A673 (cell line): Measurements from ENCODE around the gene RIC1. TPM values are rescaled to one million over a fixed set of nuclear protein-coding genes. Genes with fewer than 3 reads are reported as not detected.

Experiments
- BruUV-seq: library from RNA; stranded (reverse); fragments of 400-500 nt; replicated peaks from 2 replicates; lab custom pipeline; 2021; lab: Mats Ljungman, UMichigan
- CTCF ChIA-PET: fragments of 300-600 bp; sonication (Branson Sonifier 250); formaldehyde crosslinking; loops from one replicate; lab custom pipeline; 2022; ENCODE audit warnings: antibody characterized with exemption; lab: Charles Lee
- POLR2A ChIA-PET: fragments of 300-600 bp; sonication (Branson Sonifier 250); formaldehyde crosslinking; loops from one replicate; lab custom pipeline; 2022; ENCODE audit warnings: antibody characterized with exemption; ENCODE audit not compliant: low non-redundant PET; lab: Charles Lee
- DNase-seq: peaks from one replicate; pipeline ENCODE4 v3.0.0-alpha.2; 2015; ENCODE audit warnings: low spot score
- H3K27ac ChIP-seq: fragments of 200-600 bp; sonication (generic); 2 replicates; pipeline ENCODE4 v1.5.1; 2016; ENCODE audit warnings: mixed run types, low read depth, mild to moderate bottlenecking, mixed read lengths, antibody characterized with exemption, low read length; ENCODE audit not compliant: poor library complexity, severe bottlenecking
- H3K27me3 ChIP-seq: fragments of 200-600 bp; sonication (generic); replicated peaks from 2 replicates; pipeline ENCODE4 v1.6.1; 2017; ENCODE audit warnings: mixed run types, low read depth, mild to moderate bottlenecking, mixed read lengths, antibody characterized with exemption, low read length; ENCODE audit not compliant: insufficient read depth, poor library complexity
- H3K36me3 ChIP-seq: fragments of 200-600 bp; sonication (generic); 2 replicates; pipeline ENCODE4 v1.6.1; 2016; ENCODE audit warnings: mixed run types, mild to moderate bottlenecking, mixed read lengths, antibody characterized with exemption, low read length; ENCODE audit not compliant: insufficient read depth, poor library complexity, severe bottlenecking
- H3K4me1 ChIP-seq: fragments of 200-600 bp; sonication (generic); 2 replicates; pipeline ENCODE4 v1.6.1; 2017; ENCODE audit warnings: mixed run types, mild to moderate bottlenecking, mixed read lengths, antibody characterized with exemption, low read length; ENCODE audit not compliant: insufficient read depth, poor library complexity, severe bottlenecking
- H3K4me3 ChIP-seq: fragments of 200-600 bp; sonication (generic); 2 replicates; pipeline ENCODE4 v1.5.1; 2016; ENCODE audit warnings: low read depth, mixed run types, mild to moderate bottlenecking, mixed read lengths, low read length; ENCODE audit not compliant: poor library complexity, severe bottlenecking
- H3K9me3 ChIP-seq: fragments of 200-600 bp; sonication (generic); 2 replicates; pipeline ENCODE4 v1.6.1; 2016; ENCODE audit warnings: mixed run types, low read depth, mild to moderate bottlenecking, mixed read lengths, antibody characterized with exemption, low read length; ENCODE audit not compliant: poor library complexity, severe bottlenecking
- CTCF ChIP-seq: fragments of 300-800, 200-600 bp; sonication (generic); conservative IDR thresholded peaks from 2 replicates; pipeline ENCODE4 v1.5.1; 2017; ENCODE audit warnings: low read depth, mild to moderate bottlenecking, antibody characterized with exemption, low read length, moderate library complexity, mixed read lengths
- EZH2 ChIP-seq: fragments of 200-600 bp; sonication (generic); IDR thresholded peaks from 2 replicates; pipeline ENCODE4 v1.6.1; 2017; ENCODE audit warnings: borderline replicate concordance, low read depth, mild to moderate bottlenecking, mixed read lengths, antibody characterized with exemption, low read length; ENCODE audit not compliant: poor library complexity, severe bottlenecking
- intact Hi-C: fragments of 100-400 bp; cut with micrococcal nuclease; formaldehyde crosslinking; loops from one replicate; pipeline ENCODE4 v1.10.0; 2022; ENCODE audit not compliant: unreplicated experiment
- total RNA-seq: library from RNA; stranded (reverse); gene quantifications from 2 replicates; pipeline ENCODE4 v1.2.3, GENCODE V29; 2021

The RIC1 gene
- total RNA-seq, 1 experiment from 2014 or later: 23.3 TPM

- no peak overlapping the region for H3K4me3 ChIP-seq
- H3K9me3 ChIP-seq: no peaks in the 10 kb centered on the region
- POLR2A ChIA-PET: no interaction called here
- H3K27ac ChIP-seq: no peak overlapping the region
- no TSS peak for BruUV-seq
- no peaks in the 10 kb centered on the region for H3K36me3 ChIP-seq
- H3K4me1 ChIP-seq: no peaks in the 10 kb centered on the region
- intact Hi-C loops: no loop called here
- H3K27me3 ChIP-seq: no peaks in the 10 kb centered on the region
- no peak for DNase-seq
- TF ChIP-seq CTCF (no peak), EZH2 (no peak)
- CTCF ChIA-PET: no interaction called here
Measured at GRCh38 chr9:5612185-5612530, 16.7 kb upstream of the RIC1 start.

- CTCF ChIA-PET: no interaction called here
- POLR2A ChIA-PET: no interaction called here
- Histone ChIP-seq H3K36me3 (no peaks in the 10 kb centered on the region), H3K4me1 (no peaks in the 10 kb centered on the region), H3K9me3 (no peaks in the 10 kb centered on the region), H3K27me3 (no peaks in the 10 kb centered on the region), H3K4me3 (no peak overlapping the region), H3K27ac (no peak overlapping the region)
- DNase-seq: no peak
- BruUV-seq: no TSS peak
- intact Hi-C loops: no loop called here
- TF ChIP-seq CTCF (no peak), EZH2 (no peak)
Measured at GRCh38 chr9:5614192-5614591, 14.7 kb upstream of the RIC1 start.

- H3K4me3 ChIP-seq: no peak overlapping the region
- no peak overlapping the region for H3K27ac ChIP-seq
- ChIA-PET CTCF (no interaction called here), POLR2A (no interaction called here)
- H3K36me3 ChIP-seq: no peaks in the 10 kb centered on the region
- intact Hi-C loops: no loop called here
- no peaks in the 10 kb centered on the region for H3K27me3 ChIP-seq
- BruUV-seq: no TSS peak
- no peaks in the 10 kb centered on the region for H3K4me1 ChIP-seq
- DNase-seq: no peak
- TF ChIP-seq CTCF: no peak
- no peak for TF ChIP-seq EZH2
- H3K9me3 ChIP-seq: no peaks in the 10 kb centered on the region
Measured at GRCh38 chr9:5614985-5615384, 13.9 kb upstream of the RIC1 start.
